GM19238 (cell line): ENCODE measurements around the gene KRT83.
"Not testable (repeated sequence)": the region's sequence is repeated elsewhere in the genome, so short reads cannot be mapped to it uniquely, and the experiment has no call there.

ENCODE experiments used
- DNase-seq: peaks from one replicate; pipeline ENCODE4 v3.0.0; 2011; ENCODE audit warnings: low spot score; ENCODE audit not compliant: insufficient read length

Gene KRT83

GRCh38 chr12:52332381-52332780 is 11.2 kb upstream of the KRT83 start:
- no peak for DNase-seq

DNA sequence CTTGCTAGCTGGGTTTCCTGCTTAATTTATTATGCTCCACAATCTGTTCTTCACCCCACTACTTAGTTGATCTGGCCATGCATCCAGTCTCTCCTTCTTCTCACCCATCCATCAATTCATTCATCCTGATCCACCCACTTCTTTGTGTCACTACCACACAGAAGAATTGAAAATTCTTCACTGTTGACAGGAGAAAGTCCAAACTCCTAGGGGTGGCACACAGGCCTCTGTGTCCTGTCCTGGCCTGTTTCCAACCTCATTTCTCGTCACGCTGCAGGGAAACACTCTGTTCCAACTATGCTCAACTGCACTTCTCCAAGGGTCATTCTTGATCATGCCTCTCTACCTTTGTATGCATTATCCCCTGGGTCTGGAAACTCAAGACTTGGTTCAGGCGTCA is 10.6 kb upstream of the KRT83 start:
- no peak for DNase-seq

- DNase-seq: no peak
These were observed 9.8 kb upstream of the KRT83 start for GRCh38 chr12:52331039-52331438.

GRCh38 chr12:52327830-52328500 is 6.8 kb upstream of the KRT83 start:
- no peak for DNase-seq

GRCh38 chr12:52327052-52327829 is 6.0 kb upstream of the KRT83 start:
- peak; percentile 84 for DNase-seq

- no peak for DNase-seq
These were observed 2.9 kb upstream of the KRT83 start for GRCh38 chr12:52324153-52324444.

DNA sequence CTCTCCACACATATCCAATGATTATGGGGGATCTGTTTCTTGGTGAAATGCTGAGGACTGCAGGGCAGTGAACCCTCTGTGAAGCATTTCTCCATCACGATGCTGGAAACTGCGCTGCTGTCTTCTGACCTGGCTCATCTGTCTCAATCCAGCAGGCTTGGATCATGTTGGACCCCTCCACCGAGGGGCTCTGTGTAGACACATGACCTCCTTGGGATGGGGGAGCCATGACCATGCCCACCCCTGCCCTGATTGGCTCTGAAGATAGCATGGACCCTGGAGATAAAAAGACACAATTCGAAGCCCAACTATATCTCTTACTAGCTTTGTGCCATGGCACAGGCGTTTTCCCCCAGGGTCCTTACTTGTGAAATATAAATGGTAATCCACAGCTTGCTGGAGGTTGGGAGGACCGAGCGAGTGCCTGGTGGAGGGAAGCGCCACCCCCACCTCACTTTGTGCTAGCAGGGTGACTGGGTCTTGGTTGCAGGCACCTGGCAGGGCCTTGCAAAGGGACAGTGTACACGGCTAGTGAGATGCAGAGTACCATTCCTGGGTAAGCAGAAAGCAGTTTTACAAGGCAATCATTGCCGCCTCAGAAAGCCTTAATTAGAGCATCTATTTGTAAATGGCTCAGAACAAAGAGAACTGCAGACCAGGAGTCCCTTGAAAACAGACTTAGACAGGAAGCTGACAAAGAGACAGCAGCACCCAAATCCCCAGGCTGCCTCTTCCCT is 2.4 kb upstream of the KRT83 start:
- DNase-seq: no peak

DNA sequence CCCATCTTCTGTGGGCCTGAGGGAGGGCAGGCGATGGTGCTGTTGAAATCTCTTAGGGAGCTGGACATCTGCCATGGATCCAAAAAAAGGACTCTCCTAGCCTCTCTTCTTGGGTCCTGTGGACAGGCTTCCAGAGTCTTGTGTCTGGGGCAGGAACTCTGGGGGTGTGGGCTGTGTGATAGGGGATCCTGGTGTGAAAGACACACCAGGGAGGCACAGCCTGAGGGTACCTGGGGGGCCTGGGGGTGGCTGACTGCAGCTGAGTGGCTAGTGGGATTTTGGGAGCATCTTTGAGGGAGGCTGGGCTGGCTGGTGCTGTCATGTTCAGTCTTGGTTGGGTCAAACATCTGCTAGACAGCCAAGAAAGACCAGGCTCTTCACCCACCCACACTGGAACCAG is 1.8 kb upstream of the KRT83 start:
- no peak for DNase-seq

DNA sequence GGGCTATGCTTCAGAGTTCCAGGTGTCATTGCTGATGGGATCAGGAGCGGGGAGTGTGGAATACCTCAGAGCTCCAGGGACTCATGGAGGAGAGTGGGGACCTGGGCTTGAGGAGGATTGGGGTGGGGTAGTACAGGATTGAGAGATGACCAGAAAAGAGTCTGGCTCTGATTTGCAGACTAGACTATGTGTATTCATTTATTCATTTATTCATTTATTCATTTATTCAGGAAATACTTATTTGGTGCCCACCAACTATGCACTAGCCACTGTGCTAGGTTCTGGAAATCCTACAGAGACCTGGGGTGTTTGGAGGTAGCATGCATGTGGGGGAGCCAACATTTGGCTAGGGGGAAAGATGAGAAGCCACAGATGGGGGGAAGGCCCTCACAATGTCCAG is 871 bp upstream of the KRT83 start:
- DNase-seq: no peak

- no peak for DNase-seq
These were observed 220 bp upstream of the KRT83 start for GRCh38 chr12:52321418-52321817.

- no peak for DNase-seq
These were observed 2.1 kb downstream of the KRT83 start for GRCh38 chr12:52319097-52319496.

DNA sequence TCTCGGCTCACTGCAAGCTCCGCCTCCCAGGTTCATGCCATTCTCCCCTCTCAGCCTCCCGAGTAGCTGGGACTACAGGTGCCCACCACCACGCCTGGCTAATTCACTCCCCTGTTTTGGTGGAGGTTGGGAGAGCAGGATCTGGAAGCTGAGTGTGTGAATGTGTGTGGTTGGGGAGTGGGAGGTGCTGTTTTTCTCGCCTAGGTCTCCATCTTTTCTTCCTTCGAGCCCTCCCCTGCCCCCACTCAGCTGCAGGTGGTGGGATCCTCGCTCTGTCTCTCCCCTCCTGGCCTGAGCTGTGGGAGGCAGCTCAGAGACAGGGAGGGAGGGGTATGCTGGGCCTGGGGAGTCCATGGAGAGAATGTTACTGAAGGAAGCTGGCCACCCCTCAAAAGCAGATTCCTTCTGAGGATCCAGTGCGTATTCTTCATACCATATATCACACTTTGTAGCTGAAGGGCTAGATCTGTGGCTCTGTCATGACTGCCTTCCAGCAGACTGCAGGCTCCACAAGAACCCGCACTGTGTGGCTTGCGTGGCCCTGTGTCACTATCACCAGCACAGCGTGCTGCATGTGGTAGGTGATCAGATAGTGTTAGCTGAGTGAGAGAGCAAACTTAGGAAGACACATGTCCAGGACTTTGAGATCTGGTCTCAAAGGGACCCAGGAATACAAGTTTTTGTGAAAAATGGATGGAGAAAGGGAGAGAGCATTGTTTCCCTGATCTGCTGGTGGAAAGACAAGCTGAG is 2.8 kb downstream of the KRT83 start:
- DNase-seq: no peak

GRCh38 chr12:52317468-52318052 is 3.6 kb downstream of the KRT83 start:
- DNase-seq: no peak

DNA sequence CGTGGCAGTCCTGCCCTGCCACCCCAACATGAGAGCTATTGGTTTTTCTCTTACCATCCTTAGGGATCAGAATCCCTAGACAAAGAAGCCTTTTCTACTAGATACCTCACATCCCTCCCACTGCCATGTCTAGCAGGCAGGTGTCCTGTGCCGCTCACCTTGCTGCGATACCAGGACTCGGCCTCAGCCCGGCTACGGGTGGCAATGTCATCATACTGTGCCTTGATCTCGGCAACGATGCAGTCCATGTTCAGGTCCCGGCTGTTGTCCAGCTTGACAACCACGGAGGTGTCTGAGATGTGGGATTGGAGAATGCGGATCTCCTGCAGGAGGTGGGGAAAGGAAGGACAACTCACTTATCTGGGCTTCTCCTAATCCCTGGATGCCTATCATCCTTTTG is 4.5 kb downstream of the KRT83 start:
- DNase-seq: no peak

- DNase-seq: no peak
These were observed 4.9 kb downstream of the KRT83 start for GRCh38 chr12:52316290-52316689.

GRCh38 chr12:52315721-52316120 is 5.5 kb downstream of the KRT83 start:
- not testable (repeated sequence) for DNase-seq

DNA sequence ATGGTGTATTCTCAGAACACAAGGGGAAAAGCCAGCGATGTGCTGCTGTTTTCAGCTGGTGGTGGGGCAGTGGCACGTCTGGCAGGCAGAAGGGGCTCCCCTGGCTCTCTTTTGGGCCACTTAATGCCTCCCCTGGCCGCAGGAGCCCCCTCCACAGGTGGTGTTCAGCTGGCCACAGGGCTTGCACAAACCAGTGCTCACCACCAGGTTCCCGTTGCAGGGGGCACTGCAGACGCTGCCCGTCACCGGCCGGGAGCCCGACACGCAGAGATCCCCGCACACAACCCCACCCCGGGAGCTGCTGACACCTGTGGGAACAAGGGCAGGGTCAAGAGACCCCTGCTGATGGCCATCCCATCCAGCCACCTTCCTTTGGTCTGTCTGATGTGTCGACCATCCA is 6.7 kb downstream of the KRT83 start:
- DNase-seq: no peak

DNA sequence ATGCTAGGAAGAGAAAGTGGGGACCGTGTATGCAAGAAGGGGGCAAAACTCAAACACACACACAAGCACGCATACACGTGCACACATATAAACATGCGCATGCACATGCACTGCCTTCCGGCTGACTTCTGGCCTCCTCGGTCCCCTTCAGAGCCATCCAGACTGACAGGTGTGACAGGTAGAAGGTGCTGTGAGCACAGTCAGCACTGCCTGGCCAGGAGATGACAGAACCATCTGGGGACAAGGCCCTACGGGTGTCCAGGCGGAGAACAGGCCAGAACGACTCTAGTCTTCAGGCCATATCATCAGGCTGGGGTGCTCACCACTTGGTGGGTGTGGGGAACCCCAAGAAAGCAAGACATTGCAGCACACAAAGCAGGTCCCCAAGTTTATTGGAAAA is 7.3 kb downstream of the KRT83 start:
- DNase-seq: no peak

DNA sequence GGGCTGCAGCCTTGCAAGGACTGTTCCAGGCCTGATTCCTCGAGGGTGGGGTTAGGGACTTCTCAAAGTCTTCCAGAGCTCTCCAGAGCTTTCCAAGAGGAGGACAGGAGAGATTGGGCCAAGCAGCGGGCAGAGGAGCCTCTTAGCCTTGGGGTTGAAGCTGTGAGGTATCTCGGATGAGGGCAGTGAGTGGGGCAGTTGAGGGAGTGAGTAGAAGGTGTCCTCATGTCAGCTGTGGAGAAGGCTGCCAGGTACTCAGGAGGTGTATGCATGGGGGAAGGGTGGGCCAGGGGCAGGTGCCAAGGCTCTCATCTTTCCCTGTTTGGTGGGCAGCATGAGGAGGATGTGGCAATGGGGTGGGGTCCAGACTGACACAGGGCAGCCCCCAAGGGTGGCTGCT is 7.7 kb downstream of the KRT83 start:
- DNase-seq: no peak

DNA sequence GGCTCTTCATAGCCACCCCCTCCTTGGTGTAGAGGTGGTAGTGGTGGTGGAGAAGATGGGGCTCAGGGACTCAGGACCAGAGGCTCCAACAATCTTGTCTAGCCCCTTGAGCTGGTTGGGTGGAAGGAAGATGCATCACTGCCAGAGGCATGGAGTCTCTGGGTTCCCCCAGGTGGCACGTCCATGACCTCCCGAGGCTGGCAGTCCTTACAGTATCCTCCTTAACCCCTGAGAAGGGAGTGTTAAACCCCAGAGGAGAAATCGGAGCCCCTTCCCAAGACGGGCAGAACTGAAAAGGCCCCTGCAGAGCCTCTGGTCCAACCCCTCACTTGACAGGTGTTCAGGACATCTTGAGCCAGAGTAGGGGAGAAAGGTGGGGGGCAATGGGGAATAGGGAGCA is 9.1 kb downstream of the KRT83 start:
- no peak for DNase-seq

GRCh38 chr12:52311285-52311648 is 9.9 kb downstream of the KRT83 start:
- DNase-seq: no peak
